GM18519 (cell line): ENCODE measurements around the gene PLCB1.

Experiments used
- ATAC-seq: cut with Tn5 transposase; IDR thresholded peaks from one replicate; pipeline ENCODE4 v1.9.1; 2021; ENCODE audit warnings: mild to moderate bottlenecking, moderate library complexity; ENCODE audit not compliant: unreplicated experiment, low FRiP score

The PLCB1 gene

DNA sequence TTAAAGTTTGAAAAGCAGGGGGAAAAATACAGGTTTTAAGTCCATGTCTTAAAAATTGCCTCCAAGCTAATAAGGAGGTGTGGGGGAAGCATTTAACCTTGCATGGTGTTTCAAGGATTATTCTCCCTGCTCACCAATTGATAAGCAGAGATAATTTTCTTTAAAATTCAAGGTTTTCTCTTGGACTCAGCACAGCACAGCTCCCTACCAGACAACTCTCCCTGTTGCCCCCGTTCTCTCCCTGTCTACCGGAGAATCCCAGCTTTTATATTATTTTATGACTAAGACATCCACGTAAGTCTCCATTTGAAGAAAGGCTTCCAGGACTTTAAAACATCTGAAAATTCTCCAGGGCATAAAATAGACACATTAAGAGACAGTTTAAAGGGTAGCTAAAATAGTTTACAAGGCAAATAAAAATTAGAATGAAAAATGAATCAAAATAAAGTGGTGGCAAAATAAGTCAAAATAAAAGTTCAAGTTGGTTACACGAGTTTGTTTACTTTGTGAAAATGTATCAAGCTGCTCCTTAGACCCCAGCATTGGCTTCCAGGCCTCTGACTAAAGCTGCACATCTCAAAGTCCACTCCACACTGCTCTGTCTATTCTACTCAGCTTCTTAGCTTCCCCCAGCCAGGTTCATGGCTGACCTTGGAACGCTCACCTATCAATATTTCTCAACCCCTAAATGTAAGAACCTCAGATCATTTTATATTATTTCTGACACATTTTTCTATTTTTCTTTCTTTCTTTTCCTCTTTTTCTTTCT is 748.2 kb downstream of the PLCB1 start:
- ATAC-seq = no peak

DNA sequence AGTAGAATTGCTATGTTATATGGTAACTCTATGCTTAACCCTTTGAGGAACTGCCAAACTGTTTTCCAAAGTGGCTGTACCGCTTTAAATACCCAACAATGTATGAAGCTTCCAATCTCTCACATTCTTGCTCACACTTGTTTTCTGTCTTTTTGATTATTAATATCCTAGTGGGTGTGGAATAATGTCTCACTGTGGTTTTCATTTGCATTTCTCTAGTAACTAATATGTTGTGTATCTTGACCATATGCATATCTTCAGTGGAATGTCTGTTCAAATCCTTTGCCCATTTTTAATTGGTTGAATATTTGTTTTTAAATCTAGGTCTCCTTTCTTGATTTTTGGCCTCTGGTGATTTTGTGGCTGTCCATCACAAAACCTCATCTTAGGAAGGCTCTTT is 759.0 kb downstream of the PLCB1 start:
- no peak for ATAC-seq

DNA sequence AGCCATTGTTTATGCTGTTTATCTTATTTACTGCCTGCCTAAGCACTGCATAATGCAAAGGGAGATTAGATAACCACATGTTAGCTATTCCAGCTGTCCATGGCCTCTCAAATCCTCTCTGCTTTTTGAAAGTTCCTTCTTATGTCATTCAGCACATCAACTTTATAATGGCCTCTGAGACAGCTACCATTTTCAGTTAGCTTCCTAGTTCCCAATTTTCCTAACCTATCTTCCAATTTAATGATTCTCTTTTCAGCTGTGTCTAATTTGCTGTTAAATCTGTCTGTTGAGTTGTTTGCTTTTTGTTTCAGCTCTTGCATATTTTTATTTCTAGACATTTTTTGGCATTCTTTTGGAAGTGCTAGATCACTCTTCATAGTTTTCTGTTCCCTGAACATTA is 763.4 kb downstream of the PLCB1 start:
- no peak for ATAC-seq

DNA sequence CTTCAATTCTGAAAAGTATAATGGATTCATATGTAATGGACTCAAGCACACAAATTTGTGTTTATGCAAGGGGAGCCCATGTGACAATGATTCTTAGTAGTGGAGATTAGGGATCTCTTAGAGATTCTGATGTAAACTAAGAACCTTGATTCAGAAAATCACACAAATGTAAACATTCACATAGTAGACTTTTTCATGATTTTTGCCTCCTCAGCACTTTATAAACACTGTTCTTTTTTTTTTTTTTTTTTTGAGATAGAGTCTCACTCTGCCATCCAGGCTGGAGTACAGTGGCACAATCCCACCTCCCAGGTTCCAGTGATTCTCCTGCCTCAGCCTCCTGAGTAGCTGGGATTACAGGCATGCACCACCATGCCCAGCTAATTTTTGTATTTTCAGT is 766.8 kb downstream of the PLCB1 start:
- ATAC-seq = no peak

DNA sequence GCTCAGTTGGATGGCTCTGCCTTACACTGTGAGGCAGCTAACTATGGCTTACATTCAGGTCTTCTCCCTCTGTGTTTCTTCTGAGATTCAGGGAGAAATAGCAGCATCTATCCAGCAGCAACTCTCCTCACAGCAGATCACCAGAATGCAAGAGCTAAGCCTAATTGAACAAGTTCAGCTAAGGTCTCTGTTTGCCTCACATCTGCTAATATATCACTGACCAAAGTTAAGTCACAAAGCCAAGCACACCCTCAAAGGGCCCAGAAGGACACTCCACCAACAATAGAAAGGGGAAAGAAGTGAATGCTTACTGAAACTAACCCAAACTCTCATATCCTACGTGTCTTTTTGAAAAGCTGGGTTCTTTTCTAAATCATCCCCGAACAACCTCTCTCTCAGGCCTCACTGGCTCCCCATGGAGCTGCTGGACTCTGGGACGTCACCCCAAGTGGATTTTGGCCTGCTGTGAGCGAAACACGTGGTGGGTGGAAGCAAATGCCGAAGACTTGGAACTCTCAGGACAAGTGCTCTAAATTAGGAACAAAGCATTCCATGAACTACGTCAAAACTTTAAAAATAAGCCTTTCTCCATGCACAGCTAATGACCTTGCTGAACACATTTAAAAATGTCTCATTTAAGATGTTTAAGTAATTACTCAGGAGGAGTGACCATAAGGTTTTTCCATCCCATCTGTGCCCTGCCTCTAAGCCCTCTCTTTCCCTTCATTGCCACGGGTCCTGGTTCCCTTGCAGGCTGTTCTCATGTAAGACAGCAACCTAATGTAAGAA is 769.4 kb downstream of the PLCB1 start:
- no peak for ATAC-seq

DNA sequence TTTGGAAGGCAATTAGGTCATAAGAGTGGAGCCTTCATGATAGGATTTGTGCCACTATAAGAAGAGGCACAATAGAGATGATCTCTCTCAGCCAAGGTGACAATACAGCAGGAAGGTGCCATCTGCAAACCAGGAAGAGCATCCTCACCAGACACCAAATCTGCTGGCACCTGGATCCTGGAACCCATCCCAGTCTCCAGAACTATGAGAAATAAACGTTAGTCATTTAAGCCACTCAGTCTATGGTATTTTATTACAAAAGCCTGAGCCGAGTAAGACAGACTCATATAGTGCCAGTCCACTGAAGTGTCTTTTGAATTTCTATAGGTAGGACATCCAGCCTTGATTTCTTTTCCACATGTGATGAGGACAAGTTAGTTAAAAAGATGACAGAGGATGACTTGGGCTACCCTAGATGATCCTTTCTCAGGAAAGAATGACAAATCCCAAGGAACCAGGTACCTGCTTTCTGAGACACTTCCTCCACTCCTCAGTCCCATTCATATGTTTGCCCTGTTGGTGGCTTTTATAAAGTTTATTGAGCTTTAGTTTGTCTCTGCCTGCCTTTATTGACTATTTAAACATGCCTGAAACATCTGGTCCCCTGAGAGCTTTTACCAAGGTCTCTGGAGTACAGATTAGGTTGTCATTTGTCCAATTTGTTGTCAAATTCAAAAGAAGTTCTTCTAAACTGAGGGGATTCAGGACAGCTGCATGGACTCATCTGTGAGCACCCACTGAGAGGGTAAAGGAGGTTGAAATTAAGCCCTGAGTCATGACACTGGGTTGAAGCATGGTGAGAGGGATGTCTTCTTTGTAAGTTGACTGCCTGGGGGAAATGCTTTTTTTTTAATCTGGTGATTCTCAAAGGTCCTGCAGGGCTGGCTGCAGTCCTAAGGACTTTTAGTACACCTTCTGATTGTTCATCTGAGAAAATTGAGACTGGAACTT is 771.9 kb downstream of the PLCB1 start:
- ATAC-seq = no peak

DNA sequence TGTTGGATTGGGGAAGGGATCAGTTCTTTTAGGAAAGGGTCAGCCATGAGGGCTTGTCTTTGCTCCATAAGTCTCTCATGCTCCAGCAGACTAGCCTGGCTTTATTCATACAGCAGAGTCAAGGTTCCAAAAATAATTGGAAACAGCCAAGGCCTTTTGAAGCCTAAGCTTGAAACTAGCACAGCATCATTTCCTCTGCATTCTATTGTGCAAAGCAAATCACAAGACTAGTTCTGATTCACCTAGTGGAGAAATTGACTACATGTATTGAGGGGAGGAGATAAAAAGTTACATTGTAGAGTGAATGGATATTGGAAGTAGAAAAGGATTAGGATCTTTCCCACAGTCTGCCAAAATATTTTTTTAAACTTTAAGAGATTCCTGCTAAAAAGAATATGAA is 777.5 kb downstream of the PLCB1 start:
- no peak for ATAC-seq

DNA sequence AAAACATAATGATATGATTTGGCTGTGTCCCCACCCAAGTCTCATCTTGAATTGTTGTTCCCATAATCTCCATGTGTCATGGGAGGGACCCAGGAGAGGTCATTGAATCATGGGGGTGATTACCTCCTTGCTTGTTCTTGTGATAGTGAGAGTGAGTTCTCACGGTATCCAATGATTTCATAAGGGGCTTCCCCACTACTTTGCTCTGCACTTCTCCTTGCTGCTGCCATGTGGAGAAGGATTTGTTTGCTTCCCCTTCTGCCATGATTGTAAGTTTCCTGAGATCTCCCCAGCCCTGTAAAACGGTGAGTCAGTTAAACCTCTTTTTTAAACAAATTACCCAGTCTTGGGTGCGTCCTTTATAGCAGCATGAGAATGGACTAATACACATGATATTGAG is 780.0 kb downstream of the PLCB1 start:
- ATAC-seq = no peak

DNA sequence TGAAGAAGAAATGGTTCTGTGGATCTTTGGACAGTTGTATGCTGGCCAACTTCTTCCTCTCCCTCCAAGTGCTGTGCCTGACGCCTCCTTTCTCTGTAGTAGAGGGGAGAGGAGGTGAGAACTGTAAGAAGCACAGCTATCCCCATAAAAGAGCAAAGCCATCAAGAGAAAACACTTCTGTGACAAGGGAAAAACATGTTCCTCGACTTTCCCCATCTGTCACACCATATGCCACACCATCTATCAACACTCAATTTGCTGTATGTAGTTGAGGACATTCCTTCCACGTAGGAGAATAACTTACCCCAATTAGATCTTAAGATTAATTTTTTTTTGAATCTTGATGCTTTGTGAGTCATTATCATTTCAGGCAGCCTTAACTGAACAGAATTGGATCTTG is 780.7 kb downstream of the PLCB1 start:
- ATAC-seq = no peak

DNA sequence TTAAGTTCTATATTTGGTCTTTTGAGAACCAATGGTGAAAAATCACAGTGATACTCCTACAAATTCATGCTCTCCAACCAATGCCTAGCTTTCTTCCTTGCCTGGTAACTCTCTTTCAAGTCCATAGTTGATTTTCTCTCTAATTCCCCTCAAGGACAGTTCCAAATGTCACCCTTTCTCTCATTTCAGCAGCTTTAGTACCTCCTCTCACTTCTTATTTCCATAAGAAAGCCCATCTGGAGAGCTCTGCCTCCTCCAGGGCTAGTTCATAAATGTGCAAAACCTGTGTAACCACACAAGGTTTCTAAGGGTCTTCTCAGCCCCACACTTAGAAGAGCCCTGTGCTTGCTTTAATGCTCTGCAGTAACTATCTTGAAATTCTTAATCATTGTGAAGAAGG is 781.4 kb downstream of the PLCB1 start:
- ATAC-seq = no peak

DNA sequence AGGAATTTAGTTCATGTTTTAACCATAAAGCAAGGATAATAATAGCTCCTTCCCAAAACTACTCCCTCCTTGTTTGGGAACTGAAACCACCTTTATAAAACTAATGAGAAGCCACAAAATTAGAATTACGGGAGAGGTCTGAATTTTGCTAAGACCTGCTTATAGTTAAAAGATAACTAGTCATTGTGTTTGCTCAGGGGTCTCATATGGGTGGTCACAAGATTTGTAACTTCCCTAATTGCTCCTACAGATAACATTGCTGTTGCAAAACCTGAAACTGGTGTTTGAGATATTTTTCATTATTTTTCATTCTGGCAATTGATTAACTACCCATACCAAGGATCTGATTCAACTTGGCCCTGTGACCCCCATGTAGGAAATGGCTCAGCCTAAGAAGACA is 782.4 kb downstream of the PLCB1 start:
- ATAC-seq = no peak

DNA sequence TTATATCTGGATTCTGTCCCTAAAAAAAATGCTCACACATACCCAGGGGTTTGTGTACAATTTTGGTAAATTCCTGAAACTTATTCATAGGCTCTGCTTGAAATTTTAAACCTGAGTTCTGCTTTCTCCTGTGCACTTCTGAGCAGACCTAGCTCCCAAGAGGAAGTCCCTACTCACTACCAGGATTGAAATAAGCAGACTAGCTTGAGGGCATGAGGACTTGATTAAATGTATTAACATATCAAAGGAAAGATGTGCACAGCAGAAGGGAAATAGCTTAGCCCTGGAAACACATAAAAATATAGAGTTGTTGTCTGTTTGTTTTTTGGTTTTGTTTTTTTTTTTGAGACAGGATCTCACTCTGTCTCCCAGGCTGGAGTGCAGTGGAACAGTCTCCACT is 785.0 kb downstream of the PLCB1 start:
- ATAC-seq = no peak

DNA sequence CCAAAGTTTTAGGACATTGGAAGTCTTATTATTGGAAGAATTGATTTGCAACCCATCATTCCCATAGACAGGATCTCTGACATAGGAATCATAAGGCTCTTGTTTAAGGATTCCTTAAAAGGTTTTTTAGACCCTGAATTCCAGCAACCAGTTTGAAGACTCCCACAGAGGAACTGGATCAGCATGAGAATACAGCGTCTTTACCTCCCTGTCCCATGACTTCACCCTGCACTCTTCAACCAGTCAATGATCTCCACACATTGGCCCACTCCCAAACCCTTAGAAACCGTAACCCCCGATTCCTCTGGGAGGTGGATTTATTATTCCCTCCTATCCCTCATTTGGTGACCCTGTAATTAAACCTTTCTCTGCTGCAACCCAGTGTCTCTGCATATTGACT is 786.1 kb downstream of the PLCB1 start:
- ATAC-seq = no peak

DNA sequence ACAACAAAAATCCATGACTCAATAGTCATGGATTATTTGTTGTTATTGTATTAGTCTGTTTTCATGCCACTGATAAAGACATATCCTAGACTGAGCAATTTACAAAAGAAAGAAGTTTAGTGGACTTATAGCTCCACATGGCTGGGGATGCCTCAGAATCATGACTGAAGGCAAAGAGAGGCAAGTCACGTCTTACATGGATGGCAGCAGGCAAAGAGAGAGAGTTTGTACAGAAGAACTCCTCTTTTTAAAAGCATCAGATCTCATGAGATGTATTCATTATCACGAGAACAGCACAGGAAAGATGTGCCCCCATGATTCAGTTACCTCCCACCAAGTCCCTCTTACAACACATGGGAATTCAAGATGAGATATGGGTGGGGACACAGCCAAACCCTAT is 792.5 kb downstream of the PLCB1 start:
- no peak for ATAC-seq

DNA sequence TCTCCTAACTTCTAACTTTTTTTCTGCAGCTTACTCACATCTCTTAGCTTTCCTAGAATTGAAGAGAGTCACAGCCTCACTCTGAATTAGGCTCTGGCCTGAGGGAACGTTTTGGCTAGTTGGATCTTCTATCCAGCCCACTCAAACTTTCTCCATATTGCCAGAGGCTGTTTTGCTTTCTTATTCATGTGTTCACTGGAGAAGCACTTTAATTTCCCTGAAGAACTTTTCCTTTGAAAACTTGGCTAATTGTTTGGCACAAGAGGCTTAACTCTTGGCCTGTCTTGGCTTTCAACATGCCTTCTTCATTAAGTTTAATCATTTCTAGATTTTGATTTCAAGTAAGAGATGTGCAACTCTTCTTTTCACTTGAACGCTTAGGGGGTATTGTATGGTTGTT is 798.7 kb downstream of the PLCB1 start:
- ATAC-seq = no peak

DNA sequence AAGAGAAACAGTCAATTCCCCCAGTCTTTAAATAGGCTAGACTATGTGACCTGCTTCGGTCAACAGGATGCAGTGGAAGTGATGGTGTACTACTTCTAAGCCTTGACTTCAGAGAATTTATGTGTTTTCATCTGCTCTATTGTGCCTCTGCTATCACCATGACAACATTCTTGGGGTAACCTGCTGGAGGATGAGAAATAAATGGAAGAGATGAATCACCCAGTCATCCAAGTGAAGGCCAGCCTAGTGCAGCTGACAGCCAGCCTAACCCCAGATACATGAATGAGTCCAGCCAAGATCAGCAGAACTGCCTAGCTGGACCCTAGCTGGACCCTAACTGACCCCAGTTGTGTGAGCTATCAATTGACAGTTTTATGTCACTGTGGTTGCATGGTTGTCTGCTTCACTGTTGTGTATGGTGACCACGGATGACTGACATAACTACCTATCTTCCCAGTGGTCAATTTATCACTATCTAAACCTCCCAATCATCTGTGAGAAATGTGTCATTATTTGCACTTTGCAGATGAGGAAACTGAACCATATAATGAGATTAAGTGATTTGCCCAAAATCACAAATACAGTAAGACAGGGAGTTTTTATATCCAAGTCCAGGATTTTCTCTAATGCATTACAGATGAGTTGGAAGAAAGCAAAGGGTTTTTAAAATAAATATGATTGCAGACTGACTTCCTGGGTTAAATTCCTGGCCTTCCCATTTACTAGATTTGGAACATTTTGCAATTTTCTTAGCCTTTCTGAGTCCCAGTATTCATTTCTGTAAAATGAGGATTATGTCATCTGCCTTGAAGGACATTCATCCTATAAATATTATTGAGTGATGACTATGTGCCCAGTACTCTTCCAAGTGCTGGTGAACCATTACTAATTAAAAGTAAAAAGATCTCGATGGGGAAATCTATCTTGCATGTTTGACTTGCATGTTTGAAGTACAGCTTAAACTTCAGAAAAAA is 800.4 kb downstream of the PLCB1 start:
- no peak for ATAC-seq

DNA sequence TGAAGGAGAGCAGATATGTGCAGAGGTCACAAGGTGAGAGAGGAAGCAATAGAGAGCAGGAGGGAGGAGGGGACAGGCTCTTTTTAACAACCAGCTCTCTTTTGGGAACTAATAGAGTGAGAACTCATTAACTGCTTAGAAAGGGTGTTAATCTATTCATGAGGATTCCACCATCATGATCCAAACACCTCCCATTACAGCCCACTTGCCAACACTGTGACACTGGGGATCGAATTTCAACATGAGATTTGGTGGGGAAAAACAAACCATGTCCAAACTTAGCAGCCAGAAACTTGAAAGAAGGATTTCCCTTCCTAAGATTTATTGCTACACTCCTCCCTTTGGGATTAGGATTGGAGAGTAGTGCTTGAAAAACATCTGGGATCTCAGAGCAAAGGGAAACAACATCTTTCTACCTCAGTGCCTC is 801.3 kb downstream of the PLCB1 start:
- ATAC-seq = no peak

DNA sequence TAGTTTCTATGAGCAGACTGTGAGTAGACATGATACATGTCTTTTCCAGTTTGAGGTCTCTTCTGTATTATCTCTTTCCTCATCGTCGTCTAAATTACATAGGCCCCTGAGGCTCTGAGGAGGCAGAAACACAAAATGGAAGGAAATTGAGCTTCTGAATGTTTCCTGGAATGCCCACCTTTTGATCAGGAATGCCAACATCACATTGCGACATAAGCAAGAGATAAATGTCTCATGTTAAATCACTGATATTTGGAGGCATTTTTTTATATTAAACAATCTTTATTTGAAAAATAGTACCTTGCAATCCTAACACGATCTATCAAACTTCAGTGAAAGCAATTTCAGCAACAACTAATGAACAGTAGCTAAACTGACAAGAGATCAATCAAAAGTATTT is 802.3 kb downstream of the PLCB1 start:
- ATAC-seq = no peak
